22Rv1 (cell line): ENCODE measurements around the gene HOXD10.

Experiments
- CTCF ChIP-seq: fragments of 450-650 bp; IDR thresholded peaks from 2 replicates; pipeline ENCODE4 v1.5.1; 2017; ENCODE audit warnings: mild to moderate bottlenecking
- ZFX ChIP-seq: fragments of 450-650 bp; IDR thresholded peaks from 2 replicates; pipeline ENCODE4 v1.6.1; 2017; ENCODE audit warnings: antibody characterized with exemption, borderline replicate concordance

GRCh38 chr2:176109192-176109901 is 7.2 kb upstream of the HOXD10 start:
- TF ChIP-seq CTCF (no peak), ZFX (no peak)
